ENCODE results near the gene ANKRD40CL.
A peak's percentile ranks its signal among the peaks of the same experiment; 100 is the strongest.
"Not testable (repeated sequence)": the region's sequence is repeated elsewhere in the genome, so short reads cannot be mapped to it uniquely, and the experiment has no call there.

Gene ANKRD40CL

GRCh38 chr17:50725769-50726655 is 41.3 kb downstream of the ANKRD40CL start:
- Mint-ChIP-seq H3K36me3 (ENCODE audit: low read depth) (peaks cover 12% of the 10 kb centered on the region), H3K9me3 (no peaks in the 10 kb centered on the region), H3K27ac (no peak overlapping the region), H3K27me3 (no peaks in the 10 kb centered on the region), H3K4me1 (ENCODE audit: low read depth) (peaks cover 55% of the 10 kb centered on the region), H3K4me3 (no peak overlapping the region)
- intact Hi-C loops (cut with micrococcal nuclease), result no loop called here

GRCh38 chr17:50724622-50725021 is 42.7 kb downstream of the ANKRD40CL start:
- H3K9me3 Mint-ChIP-seq, H3K27me3 Mint-ChIP-seq, H3K27ac Mint-ChIP-seq, H3K4me3 Mint-ChIP-seq: not testable (repeated sequence)
- Mint-ChIP-seq H3K36me3 (ENCODE audit: low read depth) (peaks cover 19% of the 10 kb centered on the region), H3K4me1 (ENCODE audit: low read depth) (peaks cover 50% of the 10 kb centered on the region)
- intact Hi-C loops (cut with micrococcal nuclease), result loop anchor here (5.0 kb wide), 1 partner anchor 38 kb away; no protein-coding TSS in a partner anchor

GRCh38 chr17:50722746-50723145 is 44.6 kb downstream of the ANKRD40CL start:
- Mint-ChIP-seq H3K4me3 (no peak overlapping the region), H3K27ac (no peak overlapping the region), H3K4me1 (ENCODE audit: low read depth) (peaks cover 39% of the 10 kb centered on the region), H3K36me3 (ENCODE audit: low read depth) (peaks cover 23% of the 10 kb centered on the region), H3K9me3 (no peaks in the 10 kb centered on the region), H3K27me3 (no peaks in the 10 kb centered on the region)
- intact Hi-C loops (cut with micrococcal nuclease), result loop anchor here (5.0 kb wide), 1 partner anchor 40 kb away; no protein-coding TSS in a partner anchor

- Mint-ChIP-seq H3K9me3 (no peaks in the 10 kb centered on the region), H3K36me3 (ENCODE audit: low read depth) (peaks cover 16% of the 10 kb centered on the region), H3K4me1 (ENCODE audit: low read depth) (peaks cover 41% of the 10 kb centered on the region), H3K4me3 (peak overlapping the region; percentile 99), H3K27me3 (no peaks in the 10 kb centered on the region), H3K27ac (no peak overlapping the region)
- intact Hi-C loops (cut with micrococcal nuclease), result loop anchor here (5.0 kb wide), 1 partner anchor 41 kb away; no protein-coding TSS in a partner anchor
Observed at GRCh38 chr17:50721194-50722010, 45.9 kb downstream of the ANKRD40CL start.

- H3K4me1 Mint-ChIP-seq (ENCODE audit: low read depth), result peaks cover 39% of the 10 kb centered on the region
- H3K4me3 Mint-ChIP-seq, result peak overlapping the region; percentile 99
- intact Hi-C loops (cut with micrococcal nuclease), result loop anchor here (1.0 to 5.0 kb wide), 2 partner anchors 12 to 42 kb away; no protein-coding TSS in a partner anchor
- H3K27ac Mint-ChIP-seq, result peak overlapping the region; percentile 97
- H3K36me3 Mint-ChIP-seq (ENCODE audit: low read depth), result peaks cover 11% of the 10 kb centered on the region
- no peaks in the 10 kb centered on the region for H3K27me3 Mint-ChIP-seq
- H3K9me3 Mint-ChIP-seq, result no peaks in the 10 kb centered on the region
Observed at GRCh38 chr17:50719924-50720794, 47.2 kb downstream of the ANKRD40CL start.

GRCh38 chr17:50719144-50719923 is 48.0 kb downstream of the ANKRD40CL start, which contains the start of gene LUC7L3:
Gene LUC7L3, plus strand, starts transcription at chr17:50719603. Its CDS starts 130 bp downstream, at chr17:50719733.
- intact Hi-C loops (cut with micrococcal nuclease), result loop anchor here (1.0 kb wide), 1 partner anchor 11 kb away; no protein-coding TSS in a partner anchor
- Mint-ChIP-seq H3K27ac (peak within 1 kb of the TSS; percentile 97), H3K9me3 (no peaks in the 10 kb centered on the region), H3K4me1 (ENCODE audit: low read depth) (peaks cover 39% of the 10 kb centered on the region), H3K27me3 (no peaks in the 10 kb centered on the region), H3K4me3 (peak within 1 kb of the TSS; percentile 99), H3K36me3 (ENCODE audit: low read depth) (peaks cover 11% of the 10 kb centered on the region)

- Mint-ChIP-seq H3K36me3 (ENCODE audit: low read depth) (peaks cover 11% of the 10 kb centered on the region), H3K9me3 (no peaks in the 10 kb centered on the region), H3K27me3 (no peaks in the 10 kb centered on the region), H3K4me1 (ENCODE audit: low read depth) (peaks cover 21% of the 10 kb centered on the region), H3K4me3 (no peak overlapping the region), H3K27ac (no peak overlapping the region)
- intact Hi-C loops (cut with micrococcal nuclease), result no loop called here
Observed at GRCh38 chr17:50715471-50715870, 51.8 kb downstream of the ANKRD40CL start.

- Mint-ChIP-seq H3K4me1 (ENCODE audit: low read depth) (peaks cover 34% of the 10 kb centered on the region), H3K27me3 (no peaks in the 10 kb centered on the region), H3K27ac (no peak overlapping the region), H3K9me3 (no peaks in the 10 kb centered on the region), H3K4me3 (no peak overlapping the region), H3K36me3 (ENCODE audit: low read depth) (peaks cover under 1% of the 10 kb centered on the region)
- intact Hi-C loops (cut with micrococcal nuclease), result no loop called here
Observed at GRCh38 chr17:50712641-50713040, 54.7 kb downstream of the ANKRD40CL start.

Data from dendritic cell treated with granulocyte-macrophage colony-stimulating factor and Interleukin-4, amounts not matched to agents 40 ng/mL and 50 ng/mL, for 4 days (primary cell).